GDM1 (cell line): ENCODE results near the gene PCSK1.

Experiments used
- DNase-seq: peaks from one replicate; lab custom pipeline; 2025; lab: John Stamatoyannopoulos, UW

PCSK1 gene

DNA sequence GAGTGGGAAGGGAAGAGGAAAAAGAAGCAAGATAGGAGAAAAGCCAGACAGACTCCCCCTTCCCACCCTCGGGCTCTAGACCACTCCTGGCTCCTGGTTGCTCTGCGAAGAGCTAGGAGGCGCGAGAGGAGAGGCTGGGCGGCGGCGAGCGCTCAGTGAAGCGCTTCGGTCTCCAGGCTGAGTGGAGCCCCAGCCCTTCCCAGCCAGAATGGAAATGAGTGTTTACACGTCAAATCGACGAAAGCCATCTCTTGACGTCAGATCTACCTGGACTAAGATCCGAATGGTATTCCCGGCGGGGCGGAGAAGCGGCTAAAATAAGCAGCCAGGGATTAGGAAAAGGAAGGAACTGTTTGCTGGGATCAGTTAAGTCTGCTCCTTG lies at the start of gene PCSK1:
Gene PCSK1, minus strand, starts transcription at position 183 of the 382 bp plus-strand sequence. CDS start 206 bp downstream, outside the sequence.
- no peak for DNase-seq

DNA sequence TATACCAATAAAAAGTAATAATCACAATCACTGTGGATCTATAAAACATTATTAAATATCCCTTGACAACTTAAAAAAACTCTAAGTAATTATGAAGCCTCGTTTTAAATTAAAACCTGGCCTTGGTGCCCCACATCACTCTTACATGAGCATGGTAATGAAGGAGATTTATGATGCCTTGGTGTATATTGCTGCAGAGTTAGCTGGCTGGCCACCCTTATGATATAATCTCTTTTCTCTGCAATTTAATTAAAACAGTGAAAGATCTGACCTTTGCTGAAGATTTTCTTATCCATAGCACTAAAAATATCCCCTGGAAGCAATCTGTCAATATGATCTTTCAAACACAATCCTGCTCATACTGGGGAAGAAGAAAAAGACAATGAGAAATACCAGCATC lies 48.8 kb upstream of the PCSK1 start:
- DNase-seq = no peak

DNA sequence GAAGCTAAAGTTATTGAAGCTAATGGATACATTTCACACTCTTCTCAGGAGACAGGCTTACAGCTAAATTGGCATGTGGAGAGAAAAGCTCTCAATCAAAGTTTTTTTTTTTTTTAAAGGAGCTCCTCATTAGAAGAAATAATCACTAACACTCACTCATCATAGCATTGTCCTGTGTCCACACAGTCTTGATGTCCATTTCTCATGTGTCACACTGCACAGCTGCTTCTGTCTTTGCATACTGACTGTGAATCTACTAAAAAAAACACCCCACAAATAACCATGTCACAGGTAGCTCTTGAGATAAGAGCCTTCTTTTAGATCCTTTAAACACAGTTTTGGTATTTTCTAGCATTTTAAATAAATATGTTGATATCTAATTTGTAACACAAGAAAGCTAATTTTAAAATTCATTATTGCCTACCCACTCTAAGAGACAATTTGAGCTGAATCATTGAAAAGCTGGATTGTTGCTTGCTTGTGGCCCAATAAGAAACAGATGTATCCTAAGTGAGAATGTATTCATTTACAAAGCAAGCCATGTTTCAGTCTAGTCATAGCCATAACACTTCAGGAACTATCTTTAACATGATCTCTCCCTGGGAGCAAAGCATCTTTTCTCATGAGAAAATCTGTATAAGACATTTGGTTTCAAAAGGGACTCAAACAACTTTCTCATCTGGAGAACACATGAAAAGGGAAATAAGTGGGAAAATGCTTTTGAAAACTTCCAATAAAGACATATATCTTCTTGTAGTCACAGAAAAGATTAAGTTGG lies 48.1 kb upstream of the PCSK1 start:
- no peak for DNase-seq

DNA sequence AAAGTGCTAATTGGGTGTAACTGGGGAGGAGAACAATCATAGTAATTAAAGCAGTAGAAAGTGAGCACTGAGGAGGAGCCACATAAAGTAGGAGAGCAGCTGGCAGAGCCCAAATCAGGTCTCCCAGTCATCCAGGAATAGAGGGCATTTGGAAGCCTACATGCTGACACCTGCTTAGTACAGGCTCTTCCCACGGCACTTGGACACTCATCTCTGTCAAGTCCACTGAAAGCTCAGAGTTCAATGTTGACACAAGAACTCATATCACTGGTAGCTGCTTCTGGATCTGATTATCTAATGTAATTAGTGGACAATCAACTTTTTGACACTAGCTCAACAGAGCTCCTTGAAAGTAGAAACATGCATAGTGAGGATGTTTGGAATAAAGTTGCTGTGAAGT lies 45.9 kb upstream of the PCSK1 start:
- no peak for DNase-seq

DNA sequence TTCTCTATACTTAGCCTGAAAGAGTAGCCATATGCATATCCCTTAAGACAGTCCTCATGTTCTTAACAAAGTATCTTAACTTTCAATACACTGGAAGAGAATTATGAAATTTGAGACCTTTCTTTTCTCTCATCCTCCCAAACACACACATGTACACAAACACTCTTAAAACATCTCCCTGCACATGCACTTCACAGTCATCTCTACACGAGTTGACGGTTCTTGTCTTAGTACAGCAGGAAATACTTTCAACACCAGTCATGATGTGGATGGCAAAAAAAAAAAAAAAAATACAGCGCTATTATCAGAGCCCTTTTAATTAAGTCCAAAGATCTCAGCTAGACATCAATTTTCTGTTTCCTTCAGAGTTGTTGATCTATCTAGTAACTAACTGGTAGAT lies 43.6 kb upstream of the PCSK1 start:
- DNase-seq = no peak

DNA sequence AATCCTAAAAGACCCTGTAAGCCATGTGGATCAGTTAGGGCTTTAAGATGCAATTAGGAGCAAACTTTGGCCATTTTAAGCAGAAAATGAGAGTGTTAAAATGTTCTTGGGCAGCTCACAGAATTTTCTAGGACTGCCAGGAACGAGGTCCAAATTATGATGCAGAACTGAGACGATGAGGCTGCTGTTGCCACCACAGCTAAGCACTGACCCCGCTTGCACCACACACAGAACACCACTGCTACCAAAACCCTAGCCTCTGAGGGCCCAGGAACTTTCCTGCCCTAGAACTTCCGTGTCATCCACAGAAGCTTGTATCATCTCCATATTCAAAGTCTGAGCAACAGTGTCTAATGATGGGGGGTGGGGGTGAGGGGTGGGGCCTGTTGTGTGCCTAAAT lies 41.0 kb upstream of the PCSK1 start:
- no peak for DNase-seq

DNA sequence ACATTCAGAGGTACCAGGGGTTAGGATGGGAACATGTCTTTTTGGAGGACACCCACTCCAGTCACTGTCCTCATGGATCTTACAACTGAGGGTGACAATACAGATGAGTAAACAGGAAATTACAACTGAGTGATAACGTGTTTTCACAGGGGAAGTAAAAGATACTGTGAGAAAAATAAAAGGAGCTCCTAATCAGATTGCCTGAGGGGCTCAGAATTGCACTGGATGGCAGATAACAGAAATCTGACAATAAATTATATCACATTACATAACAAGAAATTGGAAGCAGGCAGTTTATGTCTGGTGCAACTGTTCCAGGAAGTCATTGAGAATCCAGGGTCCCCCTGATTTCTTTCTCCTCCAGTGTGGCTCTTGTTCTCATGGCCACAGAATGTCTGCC lies 40.1 kb upstream of the PCSK1 start:
- DNase-seq = no peak

DNA sequence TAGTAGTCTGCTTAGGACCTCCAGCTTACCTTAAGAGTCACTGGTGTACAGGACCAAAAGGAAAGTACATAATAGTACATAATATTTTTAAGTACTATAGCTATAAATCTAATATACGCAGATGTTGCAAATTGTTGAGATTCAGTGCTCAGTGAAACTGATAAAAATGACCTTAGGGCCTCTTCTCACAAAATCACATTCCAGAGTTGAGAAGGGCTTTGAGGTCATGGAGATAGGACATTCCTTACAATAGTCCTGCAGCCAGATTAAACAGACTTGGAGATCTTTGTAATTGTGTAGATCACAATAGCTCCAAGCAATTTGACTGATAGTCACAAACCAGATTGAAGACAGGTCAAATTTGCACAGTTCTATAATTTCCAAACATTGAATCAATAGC lies 37.7 kb upstream of the PCSK1 start:
- no peak for DNase-seq

DNA sequence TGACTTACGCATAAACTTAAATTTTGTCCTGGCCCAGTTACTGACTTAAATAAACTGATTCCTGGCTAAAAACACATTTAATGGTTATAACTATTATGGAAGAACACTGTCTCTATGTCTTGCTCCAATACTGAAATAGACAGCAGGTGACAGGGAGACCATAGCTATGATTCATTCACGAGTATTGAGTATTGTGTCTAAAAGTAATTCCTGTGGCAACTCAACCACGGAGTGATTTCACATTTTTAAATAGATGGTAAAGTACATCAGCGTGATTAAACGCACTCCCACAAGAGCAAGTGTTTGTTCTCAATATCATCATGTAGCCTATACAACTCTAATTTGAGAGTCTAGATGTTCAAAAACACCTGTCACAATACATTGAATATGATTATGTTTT lies 35.9 kb upstream of the PCSK1 start:
- no peak for DNase-seq

DNA sequence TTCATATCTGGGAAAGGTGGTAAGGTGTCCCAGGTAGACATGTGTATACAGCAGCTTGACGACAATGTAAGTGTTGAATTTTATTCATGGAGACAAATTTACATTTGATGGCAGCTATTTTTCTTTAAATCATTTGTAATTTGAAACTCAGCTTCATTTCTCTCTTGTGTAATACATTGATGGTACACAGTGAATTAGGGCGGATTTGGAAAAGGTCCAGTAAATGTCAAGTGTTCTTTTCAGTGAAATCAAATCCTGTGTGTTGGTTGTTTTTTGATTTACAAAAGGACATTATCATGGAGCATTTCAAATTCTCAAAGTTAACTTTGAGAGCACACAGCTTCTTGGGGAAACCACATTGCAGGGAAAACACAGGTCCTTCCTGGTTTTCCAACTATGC lies 30.0 kb upstream of the PCSK1 start:
- DNase-seq = no peak

DNA sequence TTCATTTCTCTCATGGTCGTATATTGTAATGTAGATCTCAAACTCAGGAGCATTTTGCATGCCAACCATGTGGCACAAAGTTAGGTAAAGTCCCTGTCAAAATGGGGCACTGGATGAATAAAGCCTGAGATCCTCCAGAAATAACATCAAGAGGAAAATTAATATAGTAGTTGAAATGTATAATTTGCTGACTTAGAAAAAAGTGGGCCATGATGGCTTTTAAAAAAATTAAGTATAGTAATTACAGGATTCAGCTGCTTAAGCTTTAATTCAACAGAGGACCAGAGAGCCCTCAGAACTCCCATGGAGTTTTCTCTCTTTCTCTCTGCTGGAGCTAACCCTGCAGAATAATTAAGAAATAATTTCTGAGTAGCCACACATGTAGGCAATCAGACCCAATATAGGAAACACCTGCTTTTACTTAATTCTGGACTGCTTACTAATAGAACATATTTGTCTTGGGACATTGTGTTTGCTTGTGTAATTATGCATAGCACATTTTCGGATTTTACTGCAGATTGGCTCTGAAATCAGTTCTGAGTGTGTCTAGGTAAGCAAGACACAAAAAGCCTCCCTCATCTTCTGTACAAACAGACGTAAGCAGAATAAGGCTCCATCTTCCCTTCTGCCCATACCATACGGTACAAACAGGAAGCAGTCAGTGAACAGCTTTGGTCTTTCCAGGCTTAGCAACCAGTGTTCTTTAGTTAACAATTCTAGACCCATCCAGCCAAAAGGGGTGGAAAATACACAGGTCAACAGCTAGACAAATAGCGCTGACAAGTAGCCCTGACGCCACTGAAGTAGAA lies 26.5 kb upstream of the PCSK1 start:
- no peak for DNase-seq

DNA sequence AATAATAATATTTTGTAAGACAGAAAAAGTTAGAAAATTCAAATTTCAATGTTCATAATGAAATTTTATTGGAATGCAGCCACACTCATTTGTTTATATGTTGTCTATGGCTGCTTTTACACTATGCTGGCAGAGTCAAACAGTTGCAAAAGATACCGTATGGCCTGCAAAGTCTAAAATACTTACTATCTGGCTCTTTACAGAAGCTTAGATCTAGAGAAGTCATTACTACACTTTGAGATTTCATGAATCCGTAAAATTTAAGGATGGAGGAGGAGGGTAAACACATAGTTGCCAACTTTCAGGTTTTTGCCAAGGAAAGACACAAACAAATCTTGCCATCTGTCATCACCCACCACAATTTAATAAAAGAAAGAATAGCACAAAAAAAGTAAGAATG lies 25.1 kb upstream of the PCSK1 start:
- DNase-seq = no peak

DNA sequence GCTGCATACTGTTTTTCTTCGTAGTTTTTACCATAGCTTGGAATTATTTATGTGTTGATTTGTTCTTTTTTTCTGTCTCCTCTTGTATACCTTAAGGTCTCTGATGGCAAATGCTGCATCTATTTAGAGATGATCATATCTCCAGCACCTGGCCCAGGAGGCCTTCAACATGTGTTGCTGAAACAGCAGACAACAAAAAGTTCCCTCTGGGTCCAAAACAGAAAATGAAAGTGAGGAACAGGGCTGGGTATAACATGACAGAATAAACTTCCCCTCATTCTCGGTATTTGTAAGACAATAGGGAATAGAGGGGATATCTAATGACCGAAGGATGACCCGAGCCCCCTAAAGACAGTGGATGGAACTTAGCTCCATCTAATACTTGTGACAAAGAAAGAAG lies 22.7 kb upstream of the PCSK1 start:
- DNase-seq = no peak

DNA sequence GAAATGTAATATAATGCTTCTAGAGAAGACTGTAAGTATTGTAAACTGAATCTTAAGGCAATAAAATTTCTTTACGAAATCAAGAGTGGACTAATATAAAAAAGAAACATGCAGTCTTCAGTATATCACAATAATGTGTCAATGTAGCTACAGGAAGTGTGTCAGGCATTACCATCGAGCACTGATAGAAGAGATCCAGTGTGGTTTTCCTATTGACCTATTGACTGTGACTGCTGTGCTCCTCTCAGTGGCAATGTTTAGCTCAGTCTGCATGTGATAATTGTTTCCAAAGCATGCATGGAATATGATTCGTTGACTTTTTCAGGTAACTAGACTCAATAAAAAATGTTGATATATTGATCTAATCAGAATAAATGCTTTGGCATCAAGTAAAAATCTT lies 20.3 kb upstream of the PCSK1 start:
- DNase-seq = no peak

DNA sequence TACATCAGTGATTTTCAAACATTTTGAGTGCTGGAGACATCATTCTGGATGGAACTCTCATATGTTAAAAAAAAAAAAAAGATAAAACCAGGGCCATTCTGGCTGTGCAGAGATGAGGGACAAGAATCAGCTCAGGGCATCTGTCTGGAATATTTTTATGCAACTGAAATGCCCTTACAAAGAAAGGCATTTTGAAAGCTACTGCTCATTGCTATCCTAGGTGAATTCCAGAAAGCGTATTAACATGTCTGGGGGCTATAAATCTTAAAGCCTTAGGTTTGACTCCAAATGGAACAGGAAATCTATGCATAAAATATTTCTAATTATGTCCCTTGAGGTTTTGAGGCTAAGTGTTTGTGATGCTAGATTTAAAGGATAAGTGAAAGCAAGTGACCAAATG lies 14.9 kb upstream of the PCSK1 start:
- no peak for DNase-seq

DNA sequence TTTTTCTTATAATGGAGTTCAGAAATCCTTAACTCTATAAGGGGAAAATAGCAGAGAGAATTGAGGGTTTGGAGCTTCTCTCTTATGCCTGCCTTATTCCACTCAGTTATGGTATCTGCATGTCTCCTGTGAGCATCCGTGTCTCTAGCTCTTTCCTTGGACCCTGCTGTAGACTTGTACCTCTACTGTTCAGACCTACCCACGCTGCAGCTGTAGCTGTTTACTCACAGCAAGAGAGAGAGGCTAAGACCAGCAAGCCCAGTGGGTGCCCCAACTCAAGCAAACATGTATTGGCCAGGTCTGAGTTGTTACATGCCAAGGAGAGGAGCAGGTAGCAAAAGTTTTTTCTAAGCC lies 7.1 kb upstream of the PCSK1 start:
- no peak for DNase-seq

DNA sequence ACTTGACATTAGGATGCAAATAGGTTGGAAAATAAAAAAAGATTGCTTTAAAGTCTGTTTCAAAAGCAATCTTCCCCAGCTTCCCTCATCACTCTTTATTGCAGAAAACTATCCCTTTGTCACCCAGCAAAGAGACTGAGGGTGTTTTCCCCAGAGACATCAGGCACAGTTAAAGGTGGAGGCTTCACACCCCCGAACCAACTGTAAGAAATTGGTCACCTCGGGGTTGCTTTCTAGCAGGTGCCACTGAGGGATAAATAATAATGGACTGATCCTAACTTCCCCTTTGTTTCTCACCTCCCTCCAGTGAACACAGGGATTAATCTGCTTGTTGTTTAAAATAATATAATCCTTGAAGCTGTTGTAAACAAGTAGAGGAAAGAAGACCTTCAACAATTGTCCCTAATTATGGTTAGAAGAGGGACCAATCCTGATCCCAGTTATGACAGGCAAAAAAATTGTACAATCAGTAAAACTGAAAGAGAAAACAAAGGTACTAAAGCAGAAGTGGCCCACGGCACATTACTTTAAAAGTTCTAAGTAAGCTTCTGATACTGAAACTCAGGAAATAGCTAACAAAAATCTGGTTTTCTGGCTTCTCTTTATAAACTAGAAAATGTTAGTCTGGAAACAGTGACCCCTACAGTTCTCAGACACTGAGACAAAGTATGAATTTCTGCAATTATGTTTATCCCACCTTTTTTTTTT lies 6.6 kb upstream of the PCSK1 start:
- no peak for DNase-seq

DNA sequence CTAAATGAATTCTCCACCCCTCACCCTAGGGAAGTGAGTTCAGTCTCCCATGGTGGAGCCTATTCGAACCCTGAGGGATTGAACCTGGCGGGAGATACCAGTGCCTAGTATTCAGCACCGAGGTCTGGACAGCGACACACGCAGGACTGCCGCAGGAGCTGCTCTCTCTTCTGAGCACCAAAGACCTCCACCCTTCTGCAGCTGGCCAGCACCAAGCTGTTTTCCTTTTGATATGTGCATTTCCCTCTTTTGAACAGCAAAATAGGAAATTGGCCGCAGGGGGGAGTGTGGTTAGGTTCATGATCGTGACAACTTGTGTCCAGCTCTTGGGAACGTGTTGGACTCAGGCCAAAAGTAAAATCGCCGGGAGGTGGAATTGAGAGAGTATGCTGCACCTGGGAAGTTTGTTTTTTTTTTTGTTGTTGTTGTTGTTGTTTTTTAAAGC lies 1.2 kb upstream of the PCSK1 start:
- DNase-seq = peak; percentile 24

DNA sequence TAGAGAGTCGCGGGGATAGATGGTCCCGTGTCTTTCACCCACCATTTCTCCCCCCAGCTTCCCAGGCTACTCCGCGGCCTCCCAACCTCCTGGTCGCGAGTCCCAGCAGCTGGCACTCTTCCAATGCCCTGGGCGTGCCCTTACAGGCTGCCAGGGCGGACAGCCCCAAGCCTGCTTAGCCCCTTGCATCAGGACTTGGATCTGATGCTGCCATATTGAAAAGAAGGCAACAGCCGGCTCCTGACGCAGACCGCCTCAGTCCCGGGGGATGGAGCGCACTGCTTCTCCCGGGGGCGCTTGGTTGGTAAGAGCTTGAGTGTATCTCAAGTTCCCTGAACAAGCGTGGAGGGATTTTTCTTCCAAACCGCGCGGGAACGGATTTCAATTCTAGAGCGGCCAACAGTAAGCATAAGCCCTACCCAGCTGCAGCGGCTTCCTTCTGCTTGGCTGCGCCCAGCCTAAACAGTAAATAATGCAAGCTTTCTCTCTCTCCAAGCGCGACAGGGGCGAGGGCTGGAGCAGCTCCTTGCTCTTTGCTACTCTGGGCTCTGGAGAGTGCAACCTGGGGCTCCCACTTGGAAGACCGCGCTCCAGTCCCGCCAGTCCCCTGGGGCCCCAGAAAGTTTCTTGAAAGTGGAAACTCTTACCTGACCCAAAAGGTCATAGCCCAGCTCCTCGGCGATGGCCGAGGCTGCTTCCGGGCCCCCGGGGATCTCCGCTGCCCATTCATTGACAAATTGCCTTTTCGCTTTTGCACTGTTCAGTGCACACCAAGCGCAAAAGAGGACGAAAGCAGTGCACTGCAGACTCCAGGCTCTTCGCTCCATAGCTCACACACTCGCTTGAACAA lies 607 bp downstream of the PCSK1 start:
- DNase-seq = no peak

DNA sequence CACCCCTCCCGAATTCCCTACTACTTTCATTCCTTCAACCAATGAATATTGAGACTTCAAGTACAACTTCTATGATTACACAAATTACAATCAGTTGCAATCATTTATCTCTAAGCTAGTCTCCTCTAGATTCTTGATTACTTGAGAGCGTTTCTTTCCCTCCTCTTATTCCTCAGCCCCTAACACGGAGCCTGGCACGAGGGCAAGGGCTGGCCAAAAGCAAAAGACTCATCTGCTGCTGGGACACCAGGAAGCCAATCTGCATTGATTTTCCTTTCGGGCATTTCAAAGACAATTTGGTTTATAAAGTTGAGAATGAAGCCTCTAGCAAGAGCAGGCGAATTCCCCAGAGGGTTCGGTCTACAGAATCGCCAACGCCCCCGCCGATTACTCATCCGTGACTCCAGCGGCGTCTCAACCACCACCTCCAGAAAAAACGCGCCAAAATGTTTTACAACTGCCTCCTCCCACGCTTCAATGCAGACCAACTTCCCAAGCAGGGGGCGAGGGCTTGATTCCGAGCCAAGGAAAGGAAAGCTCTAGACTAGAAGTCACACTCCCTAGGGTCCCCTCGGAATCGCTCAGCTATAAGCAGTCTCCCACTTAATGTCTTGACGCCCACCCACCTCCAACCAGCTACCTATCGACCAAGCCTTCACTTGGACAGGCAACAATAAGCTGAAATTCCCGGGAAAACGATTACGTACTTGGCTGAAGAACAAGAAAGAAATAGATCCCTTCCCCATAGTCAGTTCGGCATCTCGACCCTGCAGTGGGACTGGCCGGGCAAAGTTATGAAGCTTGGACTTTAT lies 1.5 kb downstream of the PCSK1 start:
- no peak for DNase-seq

DNA sequence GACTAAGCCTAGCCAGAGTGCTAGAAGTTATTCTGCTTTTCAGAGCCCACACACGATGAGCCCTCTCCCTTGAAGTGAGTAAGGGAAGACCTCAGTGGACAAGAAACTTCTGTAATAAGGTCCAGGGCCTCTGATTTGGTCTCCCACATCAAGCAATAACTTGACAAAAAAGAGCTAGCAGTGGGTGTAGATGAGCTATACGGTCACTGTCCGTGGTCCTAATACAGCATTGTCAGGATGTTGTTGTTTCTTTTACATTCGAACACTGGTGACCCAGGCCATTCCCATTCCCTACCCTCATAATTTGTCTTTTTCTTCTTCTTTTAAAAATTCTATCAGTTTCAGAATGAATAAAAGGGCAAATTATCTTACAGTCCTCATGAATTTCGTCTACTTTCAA lies 5.2 kb downstream of the PCSK1 start:
- no peak for DNase-seq
